Measurements from ENCODE around the gene THUMPD3.

THUMPD3 gene

DNA sequence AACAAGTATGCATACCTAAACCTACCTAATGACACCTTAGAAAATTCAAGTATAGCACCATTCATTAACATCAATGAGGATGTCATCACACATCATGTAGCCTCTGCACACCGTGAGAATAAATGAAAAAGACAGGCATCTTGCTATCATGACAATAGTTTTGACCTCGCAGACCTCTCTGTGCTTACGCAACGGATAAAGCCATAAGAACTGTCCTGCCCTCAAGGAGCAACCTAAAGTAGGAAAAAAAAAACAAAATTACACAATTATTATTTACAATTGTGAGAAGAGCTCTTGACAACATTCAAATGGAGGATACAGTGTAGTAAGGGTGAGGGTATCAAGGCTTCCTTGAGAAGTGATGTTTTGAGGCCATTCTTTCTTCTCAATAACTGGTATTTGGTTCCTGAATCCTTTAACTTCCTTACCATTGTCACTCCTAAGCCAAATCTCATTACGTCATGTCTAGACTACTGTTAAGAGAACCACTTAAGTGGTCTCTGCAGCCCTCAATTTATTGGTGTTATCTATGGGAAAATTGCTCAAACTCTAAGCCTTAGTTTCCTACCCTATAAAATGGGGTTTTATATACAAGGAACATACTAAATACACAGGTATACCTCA lies 27.5 kb downstream of the THUMPD3 start:
- TF ChIP-seq, protein P1, sequence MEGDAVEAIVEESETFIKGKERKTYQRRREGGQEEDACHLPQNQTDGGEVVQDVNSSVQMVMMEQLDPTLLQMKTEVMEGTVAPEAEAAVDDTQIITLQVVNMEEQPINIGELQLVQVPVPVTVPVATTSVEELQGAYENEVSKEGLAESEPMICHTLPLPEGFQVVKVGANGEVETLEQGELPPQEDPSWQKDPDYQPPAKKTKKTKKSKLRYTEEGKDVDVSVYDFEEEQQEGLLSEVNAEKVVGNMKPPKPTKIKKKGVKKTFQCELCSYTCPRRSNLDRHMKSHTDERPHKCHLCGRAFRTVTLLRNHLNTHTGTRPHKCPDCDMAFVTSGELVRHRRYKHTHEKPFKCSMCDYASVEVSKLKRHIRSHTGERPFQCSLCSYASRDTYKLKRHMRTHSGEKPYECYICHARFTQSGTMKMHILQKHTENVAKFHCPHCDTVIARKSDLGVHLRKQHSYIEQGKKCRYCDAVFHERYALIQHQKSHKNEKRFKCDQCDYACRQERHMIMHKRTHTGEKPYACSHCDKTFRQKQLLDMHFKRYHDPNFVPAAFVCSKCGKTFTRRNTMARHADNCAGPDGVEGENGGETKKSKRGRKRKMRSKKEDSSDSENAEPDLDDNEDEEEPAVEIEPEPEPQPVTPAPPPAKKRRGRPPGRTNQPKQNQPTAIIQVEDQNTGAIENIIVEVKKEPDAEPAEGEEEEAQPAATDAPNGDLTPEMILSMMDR (conservative IDR thresholded peaks at IDR 0.05; ENCODE audit: low read length): no peak
- no peak overlapping the region for H3K4me3 ChIP-seq (ENCODE audit: low read length)
- DNase-seq (ENCODE audit: low read depth): no peak

DNA sequence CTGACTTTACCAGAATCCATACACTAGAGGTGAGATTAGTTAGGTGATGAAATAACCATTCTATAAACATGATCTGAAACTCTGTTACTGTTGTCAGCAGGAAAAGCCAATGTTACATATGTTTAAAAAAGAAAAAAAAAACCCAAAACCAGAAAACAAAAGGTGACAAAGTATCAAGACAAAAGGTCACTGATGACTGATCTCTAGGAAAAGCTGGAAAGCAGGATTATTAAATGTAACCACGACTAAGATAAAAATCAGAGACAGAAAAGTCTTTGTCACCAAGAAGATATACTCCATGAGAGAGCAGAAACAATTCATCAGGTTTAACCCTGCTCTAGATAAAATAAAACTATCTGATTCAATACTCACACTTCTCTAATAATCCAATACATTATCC lies 29.2 kb downstream of the THUMPD3 start:
- no peak for DNase-seq (ENCODE audit: low read depth)
- TF ChIP-seq, protein P1 (conservative IDR thresholded peaks at IDR 0.05; ENCODE audit: low read length): no peak
- no peak overlapping the region for H3K4me3 ChIP-seq (ENCODE audit: low read length)

DNA sequence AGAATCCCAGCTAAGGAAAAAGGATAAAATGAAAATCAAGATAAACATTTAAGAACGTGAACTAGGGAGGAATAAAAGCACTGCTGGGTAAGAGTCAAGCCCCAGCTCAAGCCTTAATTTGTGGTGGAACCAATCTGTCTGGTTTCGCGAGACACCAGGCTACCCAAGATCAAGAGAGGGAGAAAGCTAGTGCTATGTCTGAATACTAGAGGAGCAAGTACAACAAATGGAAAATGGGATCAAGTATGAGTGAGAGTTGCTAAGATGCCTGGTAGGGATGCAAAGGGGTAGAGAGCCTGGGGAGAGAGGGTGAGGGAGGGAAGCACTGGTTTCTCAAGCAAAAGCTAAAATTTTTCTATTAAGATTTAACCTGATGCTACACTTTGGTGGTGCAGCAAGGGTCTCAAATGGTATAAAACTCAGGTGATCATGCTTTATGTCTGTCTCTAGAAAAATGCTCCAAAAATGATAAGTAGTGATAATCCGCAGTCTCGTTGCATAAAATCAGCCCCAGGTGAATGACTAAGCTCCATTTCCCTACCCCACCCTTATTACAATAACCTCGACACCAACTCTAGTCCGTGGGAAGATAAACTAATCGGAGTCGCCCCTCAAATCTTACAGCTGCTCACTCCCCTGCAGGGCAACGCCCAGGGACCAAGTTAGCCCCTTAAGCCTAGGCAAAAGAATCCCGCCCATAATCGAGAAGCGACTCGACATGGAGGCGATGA lies 32.9 kb downstream of the THUMPD3 start:
- H3K4me3 ChIP-seq (ENCODE audit: low read length): peak overlapping the region; percentile 85
- no peak for DNase-seq (ENCODE audit: low read depth)
- TF ChIP-seq, protein P1 (conservative IDR thresholded peaks at IDR 0.05; ENCODE audit: low read length): no peak

DNA sequence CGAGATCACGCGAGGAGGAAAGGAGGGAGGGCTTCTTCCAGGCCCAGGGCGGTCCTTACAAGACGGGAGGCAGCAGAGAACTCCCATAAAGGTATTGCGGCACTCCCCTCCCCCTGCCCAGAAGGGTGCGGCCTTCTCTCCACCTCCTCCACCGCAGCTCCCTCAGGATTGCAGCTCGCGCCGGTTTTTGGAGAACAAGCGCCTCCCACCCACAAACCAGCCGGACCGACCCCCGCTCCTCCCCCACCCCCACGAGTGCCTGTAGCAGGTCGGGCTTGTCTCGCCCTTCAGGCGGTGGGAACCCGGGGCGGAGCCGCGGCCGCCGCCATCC lies 33.4 kb downstream of the THUMPD3 start:
- TF ChIP-seq, protein P1 (conservative IDR thresholded peaks at IDR 0.05; ENCODE audit: low read length): no peak
- peak; percentile 98 for DNase-seq (ENCODE audit: low read depth)
- peak overlapping the region; percentile 85 for H3K4me3 ChIP-seq (ENCODE audit: low read length)

DNA sequence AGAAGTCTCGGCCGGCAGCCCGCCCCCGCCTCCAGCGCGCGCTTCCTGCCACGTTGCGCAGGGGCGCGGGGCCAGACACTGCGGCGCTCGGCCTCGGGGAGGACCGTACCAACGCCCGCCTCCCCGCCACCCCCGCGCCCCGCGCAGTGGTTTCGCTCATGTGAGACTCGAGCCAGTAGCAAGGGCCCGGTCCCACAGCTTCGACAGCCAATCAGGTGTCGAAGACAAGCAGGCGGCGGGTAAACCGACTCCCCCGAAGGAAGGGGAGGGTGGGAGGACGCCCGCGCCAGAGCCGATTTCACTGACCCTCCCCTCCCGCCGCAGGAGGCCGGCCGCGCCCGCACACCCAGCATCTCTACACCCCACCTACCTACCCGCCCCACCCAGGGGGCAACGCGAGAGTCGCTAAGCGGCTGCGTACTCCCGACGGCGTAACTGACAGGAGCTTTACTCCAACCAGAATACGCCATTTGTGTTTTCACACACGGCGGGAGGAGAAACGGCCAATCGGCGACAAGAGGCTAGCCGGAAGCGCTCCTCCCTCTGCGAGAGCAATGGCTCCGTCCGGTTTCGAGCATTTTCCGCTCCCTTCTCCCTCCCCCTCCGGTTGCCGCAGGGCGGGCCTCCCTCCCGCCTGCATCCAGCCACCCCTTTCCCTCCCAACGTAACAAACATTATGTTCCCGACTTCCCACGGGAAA lies 33.9 kb downstream of the THUMPD3 start:
- peak; percentile 100 for DNase-seq (ENCODE audit: low read depth)
- TF ChIP-seq, protein P1 (conservative IDR thresholded peaks at IDR 0.05; ENCODE audit: low read length): no peak
- peak overlapping the region; percentile 85 for H3K4me3 ChIP-seq (ENCODE audit: low read length)

DNA sequence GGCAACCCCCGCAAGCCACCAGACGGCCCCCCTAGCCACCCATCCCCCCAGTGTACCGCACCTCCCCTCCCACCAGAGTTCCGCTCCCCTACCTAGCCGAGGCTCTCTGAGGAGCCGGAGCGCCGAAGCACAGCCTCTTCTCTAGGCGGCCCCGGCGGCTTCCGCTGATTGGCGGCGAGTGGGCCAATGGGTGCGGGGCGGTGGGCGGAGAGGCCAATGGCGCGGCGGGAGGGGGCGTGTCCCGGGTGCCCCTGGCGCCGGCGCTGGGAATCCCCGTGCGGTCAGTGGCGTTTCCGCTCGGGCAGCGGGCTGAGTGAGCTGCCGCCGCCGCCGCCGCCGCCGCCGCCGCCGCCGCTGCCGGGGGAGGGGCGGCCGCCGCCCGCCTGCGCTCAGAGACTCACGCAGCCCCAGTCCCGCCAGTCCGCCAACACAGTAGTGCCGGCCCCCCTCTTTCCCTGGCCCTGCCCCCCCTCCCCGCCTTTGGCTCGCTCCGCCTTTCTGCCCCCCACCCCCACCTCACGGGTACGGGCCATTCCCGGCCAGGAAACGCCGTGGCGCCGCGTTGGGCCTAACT lies 34.6 kb downstream of the THUMPD3 start, which contains the start of gene SETD5:
SETD5 (plus strand) TSS at position 284 of the 574 bp plus-strand sequence. CDS start 31,324 bp downstream, outside the sequence.
- TF ChIP-seq, protein P1 (conservative IDR thresholded peaks at IDR 0.05; ENCODE audit: low read length): no peak
- peak; percentile 97 for DNase-seq (ENCODE audit: low read depth)
- H3K4me3 ChIP-seq (ENCODE audit: low read length): peak within 1 kb of the TSS; percentile 98
